NB4 (cell line): ENCODE results near the gene VASN.

Source experiments
- CTCF ChIP-seq: IDR thresholded peaks from one replicate; pipeline ENCODE4 v1.5.1; 2012; ENCODE audit warnings: low read depth, low read length
- MAX ChIP-seq: IDR thresholded peaks from 2 replicates; pipeline ENCODE4 v1.6.1; 2011; ENCODE audit warnings: low read depth, low read length
- POLR2A ChIP-seq: IDR thresholded peaks from 2 replicates; pipeline ENCODE4 v1.6.1; 2011; ENCODE audit warnings: mild to moderate bottlenecking; ENCODE audit not compliant: insufficient read length; ENCODE audit errors: extremely low read depth

GRCh38 chr16:4431023-4431422, 59.4 kb downstream of the VASN start:
- TF ChIP-seq POLR2A, result no peak
- no peak for TF ChIP-seq CTCF
- TF ChIP-seq MAX, result no peak
